ENCODE results near the gene DRC1.

DRC1 gene

GRCh38 chr2:26472821-26473655 lies 71.3 kb downstream of the DRC1 start:
- TF ChIP-seq EGR1 (IDR thresholded peaks at IDR 0.05) (no peak), EP300 (IDR thresholded peaks at IDR 0.05; ENCODE audit: borderline replicate concordance) (no peak), NFIC (IDR thresholded peaks at IDR 0.05) (no peak), YY1 (IDR thresholded peaks at IDR 0.05; ENCODE audit: low read depth) (no peak), TAF1 (IDR thresholded peaks at IDR 0.05; ENCODE audit: low read depth) (no peak), TEAD4 (IDR thresholded peaks at IDR 0.05) (no peak), FOXM1 (IDR thresholded peaks at IDR 0.05; ENCODE audit: borderline replicate concordance, low read depth) (no peak), USF1 (IDR thresholded peaks at IDR 0.05) (no peak), RAD21 (IDR thresholded peaks at IDR 0.05; ENCODE audit: low read depth) (no peak), TCF12 (IDR thresholded peaks at IDR 0.05; ENCODE audit: low read depth) (no peak), CEBPB (IDR thresholded peaks at IDR 0.05) (no peak), MAX (IDR thresholded peaks at IDR 0.05) (no peak), ZBTB7A (IDR thresholded peaks at IDR 0.05; ENCODE audit: low read depth) (no peak), CREB1 (IDR thresholded peaks at IDR 0.05; ENCODE audit: low read depth) (no peak)
- TF ChIP-seq, protein P1, sequence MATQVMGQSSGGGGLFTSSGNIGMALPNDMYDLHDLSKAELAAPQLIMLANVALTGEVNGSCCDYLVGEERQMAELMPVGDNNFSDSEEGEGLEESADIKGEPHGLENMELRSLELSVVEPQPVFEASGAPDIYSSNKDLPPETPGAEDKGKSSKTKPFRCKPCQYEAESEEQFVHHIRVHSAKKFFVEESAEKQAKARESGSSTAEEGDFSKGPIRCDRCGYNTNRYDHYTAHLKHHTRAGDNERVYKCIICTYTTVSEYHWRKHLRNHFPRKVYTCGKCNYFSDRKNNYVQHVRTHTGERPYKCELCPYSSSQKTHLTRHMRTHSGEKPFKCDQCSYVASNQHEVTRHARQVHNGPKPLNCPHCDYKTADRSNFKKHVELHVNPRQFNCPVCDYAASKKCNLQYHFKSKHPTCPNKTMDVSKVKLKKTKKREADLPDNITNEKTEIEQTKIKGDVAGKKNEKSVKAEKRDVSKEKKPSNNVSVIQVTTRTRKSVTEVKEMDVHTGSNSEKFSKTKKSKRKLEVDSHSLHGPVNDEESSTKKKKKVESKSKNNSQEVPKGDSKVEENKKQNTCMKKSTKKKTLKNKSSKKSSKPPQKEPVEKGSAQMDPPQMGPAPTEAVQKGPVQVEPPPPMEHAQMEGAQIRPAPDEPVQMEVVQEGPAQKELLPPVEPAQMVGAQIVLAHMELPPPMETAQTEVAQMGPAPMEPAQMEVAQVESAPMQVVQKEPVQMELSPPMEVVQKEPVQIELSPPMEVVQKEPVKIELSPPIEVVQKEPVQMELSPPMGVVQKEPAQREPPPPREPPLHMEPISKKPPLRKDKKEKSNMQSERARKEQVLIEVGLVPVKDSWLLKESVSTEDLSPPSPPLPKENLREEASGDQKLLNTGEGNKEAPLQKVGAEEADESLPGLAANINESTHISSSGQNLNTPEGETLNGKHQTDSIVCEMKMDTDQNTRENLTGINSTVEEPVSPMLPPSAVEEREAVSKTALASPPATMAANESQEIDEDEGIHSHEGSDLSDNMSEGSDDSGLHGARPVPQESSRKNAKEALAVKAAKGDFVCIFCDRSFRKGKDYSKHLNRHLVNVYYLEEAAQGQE (IDR thresholded peaks at IDR 0.05; ENCODE audit: low read depth) = no peak

DNA sequence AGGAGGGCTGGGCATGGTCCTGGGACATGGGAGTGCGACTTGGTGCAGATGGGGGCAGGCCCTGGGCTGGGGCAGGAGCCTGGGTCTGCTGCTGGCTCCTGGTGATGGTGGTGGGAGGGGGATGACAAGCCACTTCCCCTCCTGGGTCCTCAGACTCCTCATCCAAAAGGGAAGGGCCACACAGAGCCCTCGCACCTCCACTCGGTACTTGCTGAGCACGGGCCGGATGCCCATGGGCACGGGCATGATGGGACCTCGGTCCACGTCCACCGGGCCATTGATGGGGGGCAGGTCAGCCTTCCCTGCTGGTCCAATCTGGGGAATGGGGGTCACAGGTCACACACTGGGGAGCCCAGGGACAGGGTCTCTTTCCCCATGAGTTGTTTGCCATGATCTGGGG lies 72.1 kb downstream of the DRC1 start:
- TF ChIP-seq, protein P1 (IDR thresholded peaks at IDR 0.05; ENCODE audit: low read depth) = no peak
- no peak for TF ChIP-seq CEBPB (IDR thresholded peaks at IDR 0.05)
- no peak for TF ChIP-seq NFIC (IDR thresholded peaks at IDR 0.05)

DNA sequence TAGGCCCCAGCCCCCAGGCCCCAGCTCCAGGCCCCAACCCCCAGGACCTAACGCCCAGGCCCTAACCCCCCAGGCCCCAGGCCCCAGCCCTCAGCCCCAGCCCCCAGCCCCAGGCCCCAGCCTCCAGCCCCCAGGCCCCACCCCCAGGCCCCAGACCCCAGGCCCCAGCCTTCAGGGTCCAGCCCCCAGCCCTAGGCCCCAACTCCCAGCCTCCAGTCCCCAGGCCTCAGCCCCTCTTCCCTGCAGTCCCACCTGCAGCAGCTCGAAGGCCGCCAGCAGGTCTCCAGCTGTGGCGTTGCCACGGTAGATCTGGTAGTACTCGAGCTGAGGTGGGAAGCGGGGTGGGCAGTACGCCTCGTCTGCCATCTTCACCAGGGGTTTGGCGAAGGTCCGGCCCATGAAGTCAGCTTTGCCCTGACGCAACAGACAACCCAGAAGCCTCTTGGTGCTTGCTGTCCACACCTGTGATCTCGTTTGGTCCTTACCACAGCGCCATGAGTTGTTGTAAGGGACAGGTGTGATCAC lies 72.6 kb downstream of the DRC1 start:
- TF ChIP-seq CREB1 (IDR thresholded peaks at IDR 0.05; ENCODE audit: low read depth) (no peak), TCF12 (IDR thresholded peaks at IDR 0.05; ENCODE audit: low read depth) (no peak), NFIC (IDR thresholded peaks at IDR 0.05) (no peak), CEBPB (IDR thresholded peaks at IDR 0.05) (no peak), EP300 (IDR thresholded peaks at IDR 0.05; ENCODE audit: borderline replicate concordance) (no peak), TAF1 (IDR thresholded peaks at IDR 0.05; ENCODE audit: low read depth) (no peak), FOXM1 (IDR thresholded peaks at IDR 0.05; ENCODE audit: borderline replicate concordance, low read depth) (no peak), MAX (IDR thresholded peaks at IDR 0.05) (no peak), USF1 (IDR thresholded peaks at IDR 0.05) (no peak), RAD21 (IDR thresholded peaks at IDR 0.05; ENCODE audit: low read depth) (no peak), TEAD4 (IDR thresholded peaks at IDR 0.05) (no peak), ZBTB7A (IDR thresholded peaks at IDR 0.05; ENCODE audit: low read depth) (no peak), YY1 (IDR thresholded peaks at IDR 0.05; ENCODE audit: low read depth) (no peak), EGR1 (IDR thresholded peaks at IDR 0.05) (no peak)
- TF ChIP-seq, protein P1 (IDR thresholded peaks at IDR 0.05; ENCODE audit: low read depth) = no peak

GRCh38 chr2:26475037-26475436 lies 73.3 kb downstream of the DRC1 start:
- no peak for TF ChIP-seq ZBTB7A (IDR thresholded peaks at IDR 0.05; ENCODE audit: low read depth)
- no peak for TF ChIP-seq TCF12 (IDR thresholded peaks at IDR 0.05; ENCODE audit: low read depth)
- no peak for TF ChIP-seq TEAD4 (IDR thresholded peaks at IDR 0.05)
- no peak for TF ChIP-seq USF1 (IDR thresholded peaks at IDR 0.05)
- TF ChIP-seq CEBPB (IDR thresholded peaks at IDR 0.05) = no peak
- no peak for TF ChIP-seq CREB1 (IDR thresholded peaks at IDR 0.05; ENCODE audit: low read depth)
- no peak for TF ChIP-seq NFIC (IDR thresholded peaks at IDR 0.05)
- TF ChIP-seq EP300 (IDR thresholded peaks at IDR 0.05; ENCODE audit: borderline replicate concordance) = no peak
- TF ChIP-seq, protein P1 (IDR thresholded peaks at IDR 0.05; ENCODE audit: low read depth) = no peak
- no peak for TF ChIP-seq TAF1 (IDR thresholded peaks at IDR 0.05; ENCODE audit: low read depth)
- no peak for TF ChIP-seq EGR1 (IDR thresholded peaks at IDR 0.05)
